SK-N-SH (cell line): ENCODE data around the gene DR1. TPM values are rescaled to one million over a fixed set of nuclear protein-coding genes. Genes with fewer than 3 reads are reported as not detected.
A peak's percentile ranks its signal among the peaks of the same experiment; 100 is the strongest.

Source experiments
- CTCF ChIA-PET: fragments of 300-600, 350-600 bp; formaldehyde crosslinking; extraction: SDS; loops from one replicate; lab custom pipeline; 2021; lab: Yijun Ruan, JAX
- POLR2A ChIA-PET: fragments of 350-600 bp; sonication (Branson Sonifier 250); formaldehyde crosslinking; extraction: SDS; loops from one replicate; lab custom pipeline; 2020; ENCODE audit warnings: antibody characterized with exemption, inconsistent platforms; lab: Yijun Ruan, JAX
- DNase-seq: peaks from one replicate; pipeline ENCODE4 v3.0.0; 2012
- H2AFZ ChIP-seq: fragments of 200-600 bp; sonication (generic); 2 replicates; pipeline ENCODE4 v1.8.1; 2016; ENCODE audit warnings: antibody characterized with exemption, mild to moderate bottlenecking, low read depth
- H3F3A ChIP-seq: fragments of 200-600 bp; sonication (generic); replicated peaks from 2 replicates; pipeline ENCODE3; 2016; ENCODE audit warnings: antibody characterized with exemption, mild to moderate bottlenecking; ENCODE audit not compliant: insufficient read depth
- H3K27ac ChIP-seq, 2 experiments: fragments of 200-500 bp in 1 of 2; fragments of 200-600 bp in 1 of 2; sonication (Bioruptor generic) in 1 of 2; sonication (generic), shearing (Covaris generic) in 1 of 2; 2 replicates each; pipeline versions ENCODE4 v1.5.1 to v1.6.1; 2014 to 2016; ENCODE audit warnings: low read depth in 2 of 2, inconsistent platforms in 1 of 2, low read length in 1 of 2, mild to moderate bottlenecking in 1 of 2, mixed read lengths in 1 of 2
- H3K27me3 ChIP-seq: fragments of 200-600 bp; sonication (generic), shearing (Covaris generic); 2 replicates; pipeline ENCODE4 v1.6.1; 2016; ENCODE audit warnings: mixed run types; ENCODE audit not compliant: insufficient read depth
- H3K36me3 ChIP-seq, 2 experiments: fragments of 200-500 bp in 1 of 2; fragments of 200-600 bp in 1 of 2; sonication (Bioruptor generic) in 1 of 2; sonication (generic) in 1 of 2; replicated peaks in 1 of 2; 2 replicates each; pipeline versions ENCODE3 to v1.5.1; 2014 to 2016; ENCODE audit warnings: low read length in 1 of 2, mild to moderate bottlenecking in 1 of 2; ENCODE audit not compliant: insufficient read depth in 2 of 2, control insufficient read depth in 1 of 2
- H3K4me1 ChIP-seq, 2 experiments: fragments of 200-500 bp in 1 of 2; fragments of 200-600 bp in 1 of 2; sonication (Bioruptor generic) in 1 of 2; sonication (generic), shearing (Covaris generic) in 1 of 2; 2 replicates each; pipeline versions ENCODE4 v1.5.1 to v1.6.1; 2014 to 2016; ENCODE audit warnings: low read depth in 1 of 2, low read length in 1 of 2, mixed run types in 1 of 2; ENCODE audit not compliant: insufficient read depth in 2 of 2, control insufficient read depth in 1 of 2
- H3K4me2 ChIP-seq: fragments of 200-600 bp; sonication (generic), shearing (Covaris generic); 2 replicates; pipeline ENCODE4 v1.6.1; 2017; ENCODE audit warnings: mixed run types
- H3K4me3 ChIP-seq, 2 experiments: fragments of 200-500 bp in 1 of 2; fragments of 200-600 bp in 1 of 2; sonication (Bioruptor generic) in 1 of 2; sonication (generic), shearing (Covaris generic) in 1 of 2; 2 replicates each; pipeline versions ENCODE4 v1.5.1 to v1.8.1; 2014 to 2016; ENCODE audit warnings: low read depth in 2 of 2, inconsistent platforms in 1 of 2, low read length in 1 of 2, mild to moderate bottlenecking in 1 of 2, mixed read lengths in 1 of 2, moderate library complexity in 1 of 2
- H3K79me2 ChIP-seq: fragments of 200-600 bp; sonication (generic); 2 replicates; pipeline ENCODE4 v1.8.1; 2017; ENCODE audit warnings: mild to moderate bottlenecking; ENCODE audit not compliant: insufficient read depth
- H3K9ac ChIP-seq: fragments of 200-600 bp; sonication (generic); 2 replicates; pipeline ENCODE4 v1.6.1; 2017; ENCODE audit warnings: mixed run types
- H3K9me2 ChIP-seq: fragments of 200-600 bp; sonication (generic); 2 replicates; pipeline ENCODE4 v1.6.1; 2017; ENCODE audit warnings: mixed run types
- H3K9me3 ChIP-seq: fragments of 200-600 bp; sonication (generic); 2 replicates; pipeline ENCODE4 v1.6.1; 2017; ENCODE audit warnings: mixed run types, mild to moderate bottlenecking, moderate library complexity
- H4K20me1 ChIP-seq: fragments of 200-600 bp; sonication (generic); 2 replicates; pipeline ENCODE4 v1.6.1; 2017; ENCODE audit warnings: mild to moderate bottlenecking, mixed run types; ENCODE audit not compliant: insufficient read depth
- CHD2 ChIP-seq: fragments of 150-350 bp; IDR thresholded peaks from 2 replicates; pipeline ENCODE4 v1.6.1; 2018; ENCODE audit warnings: low read length; ENCODE audit not compliant: partially characterized antibody
- EZH2phosphoT487 ChIP-seq: fragments of 200-600 bp; sonication (generic); IDR thresholded peaks from 2 replicates; pipeline ENCODE4 v1.6.1; 2017; ENCODE audit warnings: low read depth, mixed run types, mild to moderate bottlenecking, antibody characterized with exemption, moderate library complexity, borderline replicate concordance
- FOSL2 ChIP-seq: IDR thresholded peaks from 2 replicates; pipeline ENCODE4 v1.4.0; 2012; ENCODE audit warnings: low read depth, mild to moderate bottlenecking, moderate library complexity, borderline replicate concordance
- GABPA ChIP-seq: IDR thresholded peaks from 2 replicates; pipeline ENCODE4 v1.4.0; 2012; ENCODE audit warnings: low read depth, mild to moderate bottlenecking
- GATA2 ChIP-seq: sonication (generic); formaldehyde crosslinking; IDR thresholded peaks from 2 replicates; pipeline ENCODE4 v1.5.0; 2020; ENCODE audit warnings: mild to moderate bottlenecking, missing genetic modification reagents
- MXI1 ChIP-seq: IDR thresholded peaks from 2 replicates; pipeline ENCODE4 v1.6.1; 2012; ENCODE audit warnings: mild to moderate bottlenecking, low read depth, low read length, improper control_type of control experiment
- NFIC ChIP-seq: IDR thresholded peaks from 2 replicates; pipeline ENCODE4 v1.4.0; 2012; ENCODE audit warnings: borderline replicate concordance
- RAD21 ChIP-seq: IDR thresholded peaks from 2 replicates; pipeline ENCODE4 v1.6.1; 2012; ENCODE audit warnings: mild to moderate bottlenecking, low read length
- RXRA ChIP-seq: IDR thresholded peaks from 2 replicates; pipeline ENCODE4 v1.4.0; 2012; ENCODE audit warnings: low read depth, mild to moderate bottlenecking, borderline replicate concordance
- TCF12 ChIP-seq: IDR thresholded peaks from 2 replicates; pipeline ENCODE4 v1.4.0; 2012
- WGBS: methylation state at CpG from one replicate; pipeline ENCODE4 v1.1.6; 2017; ENCODE audit warnings: low lambda C conversion rate; 5-methylcytosine and 5-hydroxymethylcytosine counted together
- polyA plus RNA-seq, 3 experiments: library from polyadenylated mRNA; depleted of rRNA; stranded (reverse); fragments of >200 nt; gene quantifications; 2 replicates each; pipeline ENCODE4 v1.2.3, GENCODE V29; 2012
- TF ChIP-seq, protein P1 (sequence below): IDR thresholded peaks from 2 replicates; pipeline ENCODE4; 2012
- TF ChIP-seq, protein P2 (sequence below): IDR thresholded peaks from 2 replicates; pipeline ENCODE4 v1.4.0; 2012; ENCODE audit warnings: low read depth, borderline replicate concordance

Gene DR1
- polyA plus RNA-seq, 1 of the 3 experiments (the other 2 are of a cell fraction), result 12.8 TPM

- H3K79me2 ChIP-seq, result peaks cover 89% of the 10 kb centered on the region
- DNase-seq, result no peak
- H3K27me3 ChIP-seq, result no peaks in the 10 kb centered on the region
- H3K4me2 ChIP-seq, result peak overlapping the region; percentile 83
- CTCF ChIA-PET, result no interaction called here
- 63% methylated on average over 7 of the region's 7 CpGs for WGBS
- no peaks in the 10 kb centered on the region for H3K9me3 ChIP-seq
- H3K4me3 ChIP-seq, result peak overlapping the region; percentile 91 to 96; a peak in 3 of 4 replicates
- H4K20me1 ChIP-seq, result peaks cover 42% of the 10 kb centered on the region
- H3K9me2 ChIP-seq, result no peaks in the 10 kb centered on the region
- H3K36me3 ChIP-seq, result peaks cover 31 to 40% of the 10 kb centered on the region in 2 experiments
- H3K4me1 ChIP-seq, result peaks cover 9 to 31% of the 10 kb centered on the region in 2 experiments; a peak in 3 of 4 replicates
- H3F3A ChIP-seq, result peaks cover 24% of the 10 kb centered on the region
- H3K9ac ChIP-seq, result peak overlapping the region; percentile 99; the same call in 1 of the 2 replicates
- no peak overlapping the region; a peak in 1 of 4 replicates for H3K27ac ChIP-seq
- no peak for TF ChIP-seq NFIC
- no peak for TF ChIP-seq GATA2 (CRISPR knock-in tag)
- TF ChIP-seq GABPA, result no peak
- TF ChIP-seq, protein P1, sequence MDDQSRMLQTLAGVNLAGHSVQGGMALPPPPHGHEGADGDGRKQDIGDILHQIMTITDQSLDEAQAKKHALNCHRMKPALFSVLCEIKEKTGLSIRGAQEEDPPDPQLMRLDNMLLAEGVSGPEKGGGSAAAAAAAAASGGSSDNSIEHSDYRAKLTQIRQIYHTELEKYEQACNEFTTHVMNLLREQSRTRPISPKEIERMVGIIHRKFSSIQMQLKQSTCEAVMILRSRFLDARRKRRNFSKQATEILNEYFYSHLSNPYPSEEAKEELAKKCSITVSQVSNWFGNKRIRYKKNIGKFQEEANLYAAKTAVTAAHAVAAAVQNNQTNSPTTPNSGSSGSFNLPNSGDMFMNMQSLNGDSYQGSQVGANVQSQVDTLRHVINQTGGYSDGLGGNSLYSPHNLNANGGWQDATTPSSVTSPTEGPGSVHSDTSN, result no peak
- no peak for TF ChIP-seq FOSL2
- no peak for TF ChIP-seq TCF12
- POLR2A ChIA-PET, result no interaction called here
- no peak overlapping the region for H2AFZ ChIP-seq
These were observed 3.8 kb downstream of the DR1 start for GRCh38 chr1:93349231-93350135.

DNA sequence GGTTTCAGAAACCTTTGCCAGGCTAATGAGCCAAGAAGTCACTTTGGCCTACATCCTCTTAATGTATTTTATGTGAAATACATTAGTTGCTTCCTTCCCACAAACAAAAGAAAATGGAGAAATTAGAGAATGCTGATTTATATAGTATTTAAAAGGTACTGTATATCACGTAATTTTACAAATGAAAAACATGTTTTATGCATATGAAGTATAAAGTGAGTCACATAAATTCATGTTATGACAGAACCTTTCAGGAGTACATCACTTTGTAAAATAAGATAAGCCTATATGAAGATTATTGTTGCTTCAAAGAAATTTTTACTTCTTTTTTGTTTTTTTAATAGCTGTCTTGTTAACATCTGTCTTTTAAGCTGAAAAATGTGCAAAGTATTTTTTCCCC, 4.6 kb downstream of the DR1 start:
- Histone ChIP-seq H3K4me3 (no peak overlapping the region), H3K79me2 (peaks cover 97% of the 10 kb centered on the region), H3K36me3 (peaks cover 39 to 49% of the 10 kb centered on the region in 2 experiments), H3K9me2 (no peaks in the 10 kb centered on the region), H2AFZ (no peak overlapping the region), H3K4me1 (peaks cover 9 to 35% of the 10 kb centered on the region in 2 experiments; a peak in 3 of 4 replicates), H3K4me2 (peak overlapping the region; percentile 83; the same call in 1 of the 2 replicates), H4K20me1 (peaks cover 42% of the 10 kb centered on the region), H3K9me3 (no peaks in the 10 kb centered on the region), H3K27ac (no peak overlapping the region), H3K27me3 (no peaks in the 10 kb centered on the region), H3K9ac (no peak overlapping the region), H3F3A (peaks cover 19% of the 10 kb centered on the region)
- ChIA-PET POLR2A (no interaction called here), CTCF (interaction anchor here (0.6 to 0.7 kb wide), 2 partner anchors 46 to 244 kb away, joined by 3 to 4 read pairs; no protein-coding TSS in a partner anchor)
- WGBS, result 82% methylated on average over 1 of the region's 1 CpG
- TF ChIP-seq RXRA, result no peak
- TF ChIP-seq CHD2, result no peak
- no peak for TF ChIP-seq MXI1
- no peak for TF ChIP-seq FOSL2
- TF ChIP-seq EZH2phosphoT487, result no peak
- TF ChIP-seq, protein P2, sequence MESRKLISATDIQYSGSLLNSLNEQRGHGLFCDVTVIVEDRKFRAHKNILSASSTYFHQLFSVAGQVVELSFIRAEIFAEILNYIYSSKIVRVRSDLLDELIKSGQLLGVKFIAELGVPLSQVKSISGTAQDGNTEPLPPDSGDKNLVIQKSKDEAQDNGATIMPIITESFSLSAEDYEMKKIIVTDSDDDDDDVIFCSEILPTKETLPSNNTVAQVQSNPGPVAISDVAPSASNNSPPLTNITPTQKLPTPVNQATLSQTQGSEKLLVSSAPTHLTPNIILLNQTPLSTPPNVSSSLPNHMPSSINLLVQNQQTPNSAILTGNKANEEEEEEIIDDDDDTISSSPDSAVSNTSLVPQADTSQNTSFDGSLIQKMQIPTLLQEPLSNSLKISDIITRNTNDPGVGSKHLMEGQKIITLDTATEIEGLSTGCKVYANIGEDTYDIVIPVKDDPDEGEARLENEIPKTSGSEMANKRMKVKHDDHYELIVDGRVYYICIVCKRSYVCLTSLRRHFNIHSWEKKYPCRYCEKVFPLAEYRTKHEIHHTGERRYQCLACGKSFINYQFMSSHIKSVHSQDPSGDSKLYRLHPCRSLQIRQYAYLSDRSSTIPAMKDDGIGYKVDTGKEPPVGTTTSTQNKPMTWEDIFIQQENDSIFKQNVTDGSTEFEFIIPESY, result no peak
- no peak for TF ChIP-seq RAD21
- no peak for DNase-seq
